ENCODE data around the gene OBSL1.

DNA sequence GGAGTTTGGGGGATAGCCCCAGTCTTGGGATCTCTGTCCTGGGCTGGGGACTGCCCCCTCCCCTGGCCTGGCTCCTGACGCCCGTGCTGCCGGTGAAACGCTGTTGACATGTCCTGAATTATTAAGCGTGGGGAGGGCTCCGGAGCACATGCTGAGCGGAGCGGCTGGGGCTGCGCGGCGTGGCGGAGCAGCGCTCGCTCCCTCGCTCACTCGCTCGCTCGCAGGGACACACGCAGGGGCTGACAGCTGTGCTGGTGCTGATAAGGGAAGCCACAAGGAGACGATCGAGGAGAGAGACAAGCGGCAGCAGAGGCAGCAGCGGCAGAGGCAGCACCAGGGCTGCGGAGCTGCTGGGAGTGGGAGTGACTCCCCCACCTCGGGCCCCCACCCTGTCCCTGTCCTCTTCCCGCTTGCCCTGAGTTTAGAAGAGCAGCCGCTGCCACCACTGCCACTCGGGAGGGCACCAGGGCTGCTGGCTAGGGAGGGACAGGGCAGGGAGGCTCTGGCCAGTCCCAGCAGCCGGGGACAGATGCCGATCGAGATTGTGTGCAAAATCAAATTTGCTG, 57.1 kb downstream of the OBSL1 start, which contains the start of gene ASIC4:
- TF ChIP-seq EP300 (IDR thresholded peaks at IDR 0.05) (no peak), CTCF (IDR thresholded peaks at IDR 0.05) (no peak)
